IPS-20b (cell line): ENCODE data around the gene SSH2.

Source experiments
- H3K27ac ChIP-seq: one replicate; pipeline ENCODE4 v1.5.1; 2013; ENCODE audit warnings: low read length
- H3K27me3 ChIP-seq: 2 replicates; pipeline ENCODE4 v1.6.1; 2013; ENCODE audit warnings: mild to moderate bottlenecking, low read length, inconsistent platforms; ENCODE audit not compliant: insufficient read depth
- H3K36me3 ChIP-seq: 2 replicates; pipeline ENCODE4 v1.6.1; 2013; ENCODE audit warnings: low read depth, mild to moderate bottlenecking, inconsistent platforms, low read length, moderate library complexity; ENCODE audit not compliant: insufficient read depth
- H3K4me1 ChIP-seq: 2 replicates; pipeline ENCODE4 v1.6.1; 2013; ENCODE audit warnings: mild to moderate bottlenecking, control low read depth, inconsistent platforms, low read length, moderate library complexity; ENCODE audit not compliant: insufficient read depth
- H3K4me3 ChIP-seq: 2 replicates; pipeline ENCODE4 v1.5.1; 2013; ENCODE audit warnings: mild to moderate bottlenecking, low read length, inconsistent platforms
- H3K9ac ChIP-seq: 2 replicates; pipeline ENCODE4 v1.6.1; 2013; ENCODE audit warnings: low read depth, mild to moderate bottlenecking, inconsistent platforms, low read length, moderate library complexity
- H3K9me3 ChIP-seq: 2 replicates; pipeline ENCODE4 v1.6.1; 2013; ENCODE audit warnings: mild to moderate bottlenecking, low read depth, low read length, inconsistent platforms; ENCODE audit not compliant: insufficient read depth

SSH2 gene

DNA sequence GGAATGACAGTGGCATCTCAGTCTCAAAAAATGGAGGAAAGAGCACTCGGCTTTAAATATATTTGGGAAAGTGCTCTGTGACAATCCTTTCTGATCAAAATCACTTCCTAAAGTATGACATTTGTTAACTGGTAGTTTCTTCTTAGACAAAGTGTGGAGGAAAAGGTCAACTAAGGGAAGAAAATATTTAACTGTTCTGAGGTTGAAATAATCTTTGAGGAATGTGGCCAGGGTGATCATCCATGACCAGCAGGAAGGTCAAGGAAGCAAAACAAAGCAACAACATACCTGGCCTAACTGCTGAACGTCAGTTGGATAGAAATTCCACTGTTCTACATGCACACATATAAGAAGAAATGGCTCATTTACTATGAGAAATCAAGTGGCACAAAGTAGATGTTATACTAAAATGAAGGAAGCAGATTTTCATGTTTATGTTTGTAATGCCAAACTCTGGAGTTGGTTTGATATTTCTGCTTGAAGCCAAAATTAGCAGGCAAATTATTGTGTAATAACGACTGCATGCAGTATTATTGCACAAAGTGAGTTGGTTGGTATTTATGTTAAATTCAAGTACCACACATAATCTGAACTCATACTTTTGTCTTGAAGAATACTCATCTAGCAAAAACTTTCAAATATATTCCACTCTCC lies 220.0 kb downstream of the SSH2 start:
- Histone ChIP-seq H3K4me3 (no peak overlapping the region), H3K9ac (no peak overlapping the region), H3K27me3 (no peaks in the 10 kb centered on the region), H3K4me1 (peaks cover 10% of the 10 kb centered on the region), H3K36me3 (no peaks in the 10 kb centered on the region), H3K27ac (no peak overlapping the region), H3K9me3 (no peaks in the 10 kb centered on the region)

DNA sequence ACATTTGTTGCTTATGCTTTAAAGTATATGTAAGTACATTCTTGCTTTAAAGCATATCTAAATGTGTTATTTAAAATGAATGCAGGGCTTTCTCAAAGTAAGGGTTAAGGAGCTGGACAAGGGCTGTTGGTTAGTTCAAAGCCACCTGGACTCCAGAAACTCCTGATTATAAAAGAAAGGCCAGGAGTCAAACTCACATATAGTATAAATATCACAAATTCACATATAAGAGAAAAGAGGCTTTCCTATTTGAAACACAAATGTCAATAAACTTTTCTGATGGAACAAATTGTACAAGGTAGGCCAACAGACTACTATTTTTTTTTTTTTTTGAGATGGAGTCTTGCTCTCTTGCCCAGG lies 222.8 kb downstream of the SSH2 start:
- Histone ChIP-seq H3K4me3 (no peak overlapping the region), H3K4me1 (peaks cover 10% of the 10 kb centered on the region), H3K9ac (no peak overlapping the region), H3K9me3 (no peaks in the 10 kb centered on the region), H3K27ac (no peak overlapping the region), H3K36me3 (no peaks in the 10 kb centered on the region), H3K27me3 (no peaks in the 10 kb centered on the region)

DNA sequence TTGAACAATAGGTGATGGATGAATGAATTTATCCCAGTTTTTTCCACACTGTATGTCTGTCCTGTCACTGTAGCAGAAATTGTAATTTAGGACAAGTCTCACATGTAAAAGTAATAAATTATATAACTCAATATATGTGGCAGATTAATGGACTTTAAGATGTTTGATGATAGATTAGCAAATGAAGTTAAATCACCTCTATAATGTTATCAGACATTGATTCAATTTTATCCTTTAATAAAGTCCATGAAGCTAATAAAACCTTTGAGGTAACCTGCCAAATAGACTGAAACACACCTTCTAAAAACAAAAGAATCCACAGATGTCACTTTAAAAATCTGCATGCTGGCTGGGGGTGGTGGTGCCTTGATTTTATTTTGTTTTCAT lies 224.0 kb downstream of the SSH2 start:
- H3K27me3 ChIP-seq, result no peaks in the 10 kb centered on the region
- H3K4me3 ChIP-seq, result no peak overlapping the region
- H3K36me3 ChIP-seq, result no peaks in the 10 kb centered on the region
- no peaks in the 10 kb centered on the region for H3K9me3 ChIP-seq
- H3K9ac ChIP-seq, result no peak overlapping the region
- H3K27ac ChIP-seq, result no peak overlapping the region
- H3K4me1 ChIP-seq, result peaks cover 1% of the 10 kb centered on the region; the same call in 1 of the 2 replicates

DNA sequence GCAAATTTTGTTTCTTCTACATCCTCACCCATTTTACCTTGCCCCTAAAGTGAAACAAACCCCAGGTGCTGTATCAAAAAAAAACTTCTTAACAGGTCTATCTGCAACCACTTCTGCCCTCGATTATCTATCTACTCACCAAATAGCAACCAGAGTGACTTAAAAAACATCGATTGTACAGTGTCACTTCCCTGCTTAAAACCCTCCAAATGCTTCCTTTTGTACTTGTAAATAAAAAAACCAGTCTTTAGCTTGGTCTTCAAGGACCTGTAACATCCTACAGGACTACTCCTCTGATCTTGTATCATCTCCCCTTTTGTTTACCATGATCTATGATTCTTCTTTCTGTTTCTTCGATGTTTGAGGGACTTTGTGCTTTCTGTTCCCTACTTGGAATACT lies 224.6 kb downstream of the SSH2 start:
- Histone ChIP-seq H3K4me1 (no peaks in the 10 kb centered on the region), H3K4me3 (no peak overlapping the region), H3K27me3 (no peaks in the 10 kb centered on the region), H3K36me3 (no peaks in the 10 kb centered on the region), H3K27ac (no peak overlapping the region), H3K9me3 (no peaks in the 10 kb centered on the region), H3K9ac (no peak overlapping the region)

DNA sequence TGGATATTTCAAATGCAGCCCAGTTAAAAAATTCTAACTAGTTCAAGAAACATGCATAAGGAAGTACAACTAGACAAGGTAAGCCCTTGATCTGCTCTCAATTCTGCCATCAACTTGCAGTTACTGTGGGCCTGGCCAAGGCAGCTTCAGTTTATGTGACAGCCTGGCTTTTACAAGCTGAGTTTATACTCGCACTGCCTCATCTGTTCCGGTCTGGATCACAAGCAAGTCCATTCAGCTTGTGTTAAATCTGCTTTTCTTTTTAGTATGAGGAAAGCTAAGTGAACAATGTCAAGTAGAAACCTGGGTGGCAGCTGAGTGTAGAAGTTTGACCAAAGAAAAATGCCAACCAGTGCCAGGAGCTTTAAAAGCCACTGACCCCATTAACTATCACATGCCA lies 230.7 kb downstream of the SSH2 start:
- H3K36me3 ChIP-seq, result no peaks in the 10 kb centered on the region
- no peaks in the 10 kb centered on the region for H3K9me3 ChIP-seq
- H3K4me1 ChIP-seq, result no peaks in the 10 kb centered on the region
- H3K27ac ChIP-seq, result no peak overlapping the region
- H3K4me3 ChIP-seq, result no peak overlapping the region
- no peaks in the 10 kb centered on the region for H3K27me3 ChIP-seq
- H3K9ac ChIP-seq, result no peak overlapping the region

DNA sequence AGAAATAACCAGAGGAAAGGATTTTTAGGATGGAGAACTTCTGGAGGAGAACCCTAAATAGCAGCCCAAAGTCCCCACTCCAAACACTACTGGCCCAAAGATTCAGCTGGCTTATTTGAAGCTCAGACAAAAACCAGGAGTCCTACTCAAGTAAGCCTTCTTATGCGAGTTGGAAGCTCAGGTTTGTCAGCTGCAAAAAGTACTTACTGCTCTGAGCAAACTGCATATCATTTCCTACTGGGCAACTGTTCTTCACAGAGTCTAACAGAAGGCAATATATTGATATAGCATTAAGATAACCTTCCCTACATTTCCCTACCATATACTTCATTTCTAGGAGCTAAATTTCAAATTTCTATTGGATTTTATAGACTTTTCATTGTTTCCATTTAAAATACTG lies 231.2 kb downstream of the SSH2 start:
- no peak overlapping the region for H3K9ac ChIP-seq
- no peaks in the 10 kb centered on the region for H3K36me3 ChIP-seq
- H3K4me1 ChIP-seq, result no peaks in the 10 kb centered on the region
- no peaks in the 10 kb centered on the region for H3K27me3 ChIP-seq
- H3K4me3 ChIP-seq, result no peak overlapping the region
- H3K9me3 ChIP-seq, result no peaks in the 10 kb centered on the region
- H3K27ac ChIP-seq, result no peak overlapping the region

DNA sequence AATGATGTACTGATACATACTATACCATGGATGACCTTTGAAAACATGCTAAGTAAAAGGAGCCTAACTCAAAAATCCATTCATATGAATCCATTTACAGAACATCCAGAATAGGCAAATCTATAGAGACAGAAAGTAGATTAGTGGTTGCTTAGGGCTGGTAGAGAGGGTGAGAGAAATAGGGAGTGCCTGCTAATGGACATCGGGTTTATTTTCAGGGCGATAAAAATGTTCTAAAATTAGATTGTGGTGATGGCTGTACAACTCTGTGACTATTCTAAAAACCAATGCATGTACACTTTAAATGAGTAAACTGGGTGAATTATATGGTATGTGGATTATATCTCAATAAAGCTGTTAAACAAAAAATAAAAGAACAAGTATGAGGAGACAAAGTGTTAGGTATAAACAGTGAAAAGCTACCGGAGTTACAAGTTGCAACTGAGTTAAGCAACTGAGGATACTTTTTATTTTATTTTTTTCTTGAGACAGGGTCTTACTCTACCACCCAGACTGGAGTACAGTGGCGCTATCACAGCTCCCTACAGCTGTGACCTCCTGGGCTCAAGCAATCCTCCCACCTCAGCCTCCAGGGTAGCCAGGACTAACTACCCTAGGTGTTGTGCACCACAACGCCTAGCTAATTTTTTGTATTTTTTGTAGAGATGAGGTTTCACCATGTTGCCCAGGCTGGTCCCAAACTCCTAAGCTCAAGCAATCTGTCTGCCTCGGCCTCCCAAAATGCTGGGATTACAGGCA lies 231.8 kb downstream of the SSH2 start:
- Histone ChIP-seq H3K4me3 (no peak overlapping the region), H3K9ac (no peak overlapping the region), H3K4me1 (no peaks in the 10 kb centered on the region), H3K27me3 (no peaks in the 10 kb centered on the region), H3K36me3 (no peaks in the 10 kb centered on the region), H3K9me3 (no peaks in the 10 kb centered on the region), H3K27ac (no peak overlapping the region)

DNA sequence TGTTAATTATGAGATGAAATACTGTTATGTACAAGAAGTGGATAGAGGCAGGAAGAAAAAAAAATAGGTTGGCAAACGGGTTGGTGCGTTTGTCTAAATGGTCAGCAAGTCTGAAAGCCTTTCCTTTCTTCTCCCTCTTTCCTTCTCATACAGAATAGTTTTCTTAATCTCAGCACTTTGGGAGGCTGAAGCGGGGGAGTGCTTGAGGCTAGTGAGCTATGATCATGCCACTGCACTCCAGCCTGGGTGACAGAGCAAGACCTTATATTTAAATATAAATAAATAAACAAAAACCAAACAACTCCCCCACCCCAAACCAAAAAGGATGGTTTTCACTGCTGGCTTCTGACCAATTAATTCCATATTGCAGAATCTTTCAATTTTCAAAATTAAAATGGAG lies 232.7 kb downstream of the SSH2 start:
- Histone ChIP-seq H3K9ac (no peak overlapping the region), H3K36me3 (no peaks in the 10 kb centered on the region), H3K9me3 (no peaks in the 10 kb centered on the region), H3K4me3 (no peak overlapping the region), H3K27ac (no peak overlapping the region), H3K4me1 (no peaks in the 10 kb centered on the region), H3K27me3 (no peaks in the 10 kb centered on the region)

DNA sequence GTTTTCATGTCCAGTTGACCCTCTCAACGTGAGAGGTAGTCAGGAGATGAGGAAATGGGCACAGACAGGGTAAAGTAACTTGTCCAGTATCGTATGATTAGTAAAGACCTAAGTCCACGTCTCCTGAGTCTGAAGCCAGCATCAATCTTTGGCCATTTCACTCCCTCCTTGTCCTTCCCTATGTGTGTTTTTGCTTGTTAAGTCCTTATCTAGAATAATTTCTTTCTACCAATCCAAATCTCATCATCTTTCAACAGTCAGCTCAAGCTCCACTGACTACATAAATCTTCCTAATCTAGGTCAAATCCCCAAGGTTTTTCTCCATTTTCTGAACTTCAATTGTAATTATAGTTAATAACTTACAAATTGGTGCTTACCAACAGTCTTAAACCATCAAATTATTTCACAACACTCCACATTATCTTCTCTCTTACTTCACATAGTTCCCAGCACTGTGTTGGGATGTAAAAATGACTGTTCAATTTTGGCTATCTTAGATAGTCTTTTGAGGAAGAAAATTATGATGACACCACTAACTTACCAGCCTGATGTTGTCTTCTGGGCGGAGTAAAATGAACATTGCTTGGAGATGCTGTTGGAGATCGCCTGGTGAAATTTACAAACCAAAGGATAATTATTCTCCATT lies 235.0 kb downstream of the SSH2 start:
- Histone ChIP-seq H3K4me1 (no peaks in the 10 kb centered on the region), H3K27ac (no peak overlapping the region), H3K4me3 (no peak overlapping the region), H3K9ac (no peak overlapping the region), H3K27me3 (no peaks in the 10 kb centered on the region), H3K9me3 (no peaks in the 10 kb centered on the region), H3K36me3 (no peaks in the 10 kb centered on the region)

DNA sequence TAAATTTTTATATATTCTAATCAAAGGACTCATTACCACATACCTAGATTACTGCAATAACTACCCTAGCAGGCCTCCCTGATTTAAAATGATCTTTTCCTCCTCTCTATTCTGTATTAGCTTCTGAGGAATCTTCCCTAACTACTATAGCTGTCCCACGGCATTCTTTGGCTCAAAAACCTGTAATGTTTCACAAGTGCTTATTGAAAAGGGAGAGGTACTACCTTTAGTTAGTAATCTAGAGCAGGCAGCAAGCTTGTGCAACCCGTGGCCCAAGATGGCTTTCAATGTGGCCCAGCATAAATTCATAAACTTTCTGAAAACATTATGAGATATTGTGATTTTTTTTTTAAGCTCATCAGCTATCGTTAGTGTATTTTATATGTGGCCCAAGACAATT lies 236.3 kb downstream of the SSH2 start:
- Histone ChIP-seq H3K36me3 (no peaks in the 10 kb centered on the region), H3K27me3 (no peaks in the 10 kb centered on the region), H3K4me1 (no peaks in the 10 kb centered on the region), H3K9me3 (no peaks in the 10 kb centered on the region), H3K4me3 (no peak overlapping the region), H3K9ac (no peak overlapping the region), H3K27ac (no peak overlapping the region)

DNA sequence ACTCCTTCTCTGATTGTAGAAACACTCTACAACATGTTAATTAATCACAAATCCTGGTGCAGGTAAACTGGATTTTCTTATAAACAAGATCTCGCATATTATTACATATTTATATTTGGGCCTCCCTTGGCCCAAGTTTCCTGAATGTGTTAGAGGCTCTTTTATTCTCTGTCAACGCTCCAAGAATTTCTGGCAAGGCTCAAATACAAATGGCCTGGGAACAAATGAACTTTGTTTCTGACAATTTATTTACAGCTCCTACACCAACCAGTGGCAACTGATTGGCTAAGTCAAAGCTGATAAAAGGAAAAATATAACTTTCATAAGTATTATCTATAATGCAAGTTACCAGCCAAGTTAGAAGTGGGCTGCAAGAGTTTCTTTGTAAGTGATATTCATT lies 242.4 kb downstream of the SSH2 start:
- H3K27ac ChIP-seq, result no peak overlapping the region
- H3K4me1 ChIP-seq, result no peaks in the 10 kb centered on the region
- H3K9me3 ChIP-seq, result no peaks in the 10 kb centered on the region
- no peak overlapping the region for H3K9ac ChIP-seq
- H3K4me3 ChIP-seq, result no peak overlapping the region
- H3K27me3 ChIP-seq, result no peaks in the 10 kb centered on the region
- no peaks in the 10 kb centered on the region for H3K36me3 ChIP-seq

DNA sequence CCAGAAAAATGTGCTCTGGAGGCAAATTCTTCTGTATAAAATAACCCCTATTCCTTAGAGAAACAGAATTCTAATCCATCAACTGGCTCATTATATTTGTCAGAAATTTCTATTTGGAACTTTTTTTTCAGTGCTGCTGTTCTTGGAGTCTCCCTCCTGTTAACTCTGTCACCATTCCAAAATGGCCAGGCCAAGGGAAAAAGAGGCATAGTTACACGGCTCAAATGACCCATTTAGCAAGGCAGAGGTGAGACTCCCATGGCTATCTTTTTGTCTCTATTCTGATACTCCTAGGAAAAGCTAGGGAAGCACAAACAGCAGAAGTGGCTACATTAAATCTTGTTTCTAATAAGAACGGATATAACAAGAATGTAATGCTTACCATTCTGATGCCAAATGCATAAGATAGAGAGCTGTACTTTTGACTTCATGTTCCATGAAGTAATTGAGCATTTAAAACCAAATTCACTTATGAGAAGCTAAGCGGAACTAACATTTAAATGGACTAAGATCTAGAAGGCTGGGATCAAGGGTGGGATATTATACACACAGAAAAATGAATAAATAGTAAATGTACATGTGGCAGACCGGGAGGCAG lies 242.9 kb downstream of the SSH2 start:
- H3K4me3 ChIP-seq, result no peak overlapping the region
- H3K27me3 ChIP-seq, result no peaks in the 10 kb centered on the region
- no peak overlapping the region for H3K9ac ChIP-seq
- no peaks in the 10 kb centered on the region for H3K4me1 ChIP-seq
- H3K27ac ChIP-seq, result no peak overlapping the region
- no peaks in the 10 kb centered on the region for H3K9me3 ChIP-seq
- no peaks in the 10 kb centered on the region for H3K36me3 ChIP-seq
